Ascending aorta (tissue), 2 donors: ENCODE results near the gene LIPA. TPM values are rescaled to one million over a fixed set of nuclear protein-coding genes. Genes with fewer than 3 reads are reported as not detected.
"Not testable (repeated sequence)": the region's sequence is repeated elsewhere in the genome, so short reads cannot be mapped to it uniquely, and the experiment has no call there.

Experiments
- DNase-seq, 2 donors: peaks; one replicate each; pipeline ENCODE4 v3.0.0-alpha.2; 2019; ENCODE audit warnings: low spot score in 2 of 2
- H3K27ac ChIP-seq, 2 donors: fragments of 200-600 bp; sonication (generic); one replicate each; pipeline ENCODE4 v1.5.1; 2016 to 2017; ENCODE audit warnings: mild to moderate bottlenecking in 1 of 2
- H3K27me3 ChIP-seq: fragments of 200-600 bp; sonication (generic); one replicate; pipeline ENCODE4 v1.5.1; 2017
- H3K36me3 ChIP-seq, 2 donors: fragments of 200-600 bp; sonication (generic); one replicate each; pipeline ENCODE4 v1.5.1; 2016
- H3K4me1 ChIP-seq, 2 donors: fragments of 200-600 bp; sonication (generic); one replicate each; pipeline ENCODE4 v1.5.1; 2016 to 2017; ENCODE audit warnings: mild to moderate bottlenecking in 1 of 2
- H3K4me3 ChIP-seq, 2 donors: fragments of 200-600 bp; sonication (generic); one replicate each; pipeline ENCODE4 v1.5.1; 2016 to 2017; ENCODE audit warnings: mild to moderate bottlenecking in 1 of 2
- H3K9me3 ChIP-seq, 2 donors: fragments of 200-600 bp; sonication (generic); one replicate each; pipeline ENCODE4 v1.5.1; 2016
- CTCF ChIP-seq, 3 experiments: fragments of 200-600 bp in 2 of 3; fragments of 450-650 bp in 1 of 3; sonication (generic) in 2 of 3; IDR thresholded peaks; one replicate each; pipeline ENCODE4 v1.5.1; 2016 to 2019; ENCODE audit warnings: antibody characterized with exemption in 3 of 3, mild to moderate bottlenecking in 1 of 3, moderate library complexity in 1 of 3
- intact Hi-C: fragments of 100-400 bp; cut with DNase I; formaldehyde crosslinking; loops from one replicate; pipeline ENCODE4 v1.15.1; 2023
- total RNA-seq: library from RNA; depleted of rRNA; stranded (reverse); fragments of >200 nt; gene quantifications from one replicate; pipeline ENCODE4 v1.1.0, GENCODE V29; 2016

The LIPA gene
- total RNA-seq, 1 donor from 2014 or later, result 57.9 TPM

- Histone ChIP-seq H3K27ac (no peak overlapping the region), H3K27me3 (no peaks in the 10 kb centered on the region), H3K36me3 (no peaks in the 10 kb centered on the region), H3K9me3 (no peaks in the 10 kb centered on the region), H3K4me3 (peak overlapping the region in 1 of 2 donors; percentile 87), H3K4me1 (peaks cover 0 to 4% of the 10 kb centered on the region in 2 donors)
- intact Hi-C loops, result loop anchor here (10.0 kb wide), 1 partner anchor 393 kb away; the partner anchor contains the start of gene PANK1
- no peak for TF ChIP-seq CTCF (IDR thresholded peaks at IDR 0.05)
- DNase-seq, result no peak
Measured at GRCh38 chr10:89252225-89252585, 630 bp upstream of the LIPA start.

GRCh38 chr10:89250865-89251408, 638 bp downstream of the LIPA start:
- H3K4me1 ChIP-seq, result peaks cover 0 to 4% of the 10 kb centered on the region in 2 donors
- peak overlapping the region; percentile 85 to 87 for H3K4me3 ChIP-seq
- no peaks in the 10 kb centered on the region for H3K27me3 ChIP-seq
- TF ChIP-seq CTCF (IDR thresholded peaks at IDR 0.05), result no peak
- no peaks in the 10 kb centered on the region for H3K36me3 ChIP-seq
- intact Hi-C loops, result loop anchor here (10.0 kb wide), 1 partner anchor 394 kb away; the partner anchor contains the start of gene PANK1
- no peak for DNase-seq
- H3K27ac ChIP-seq, result peak overlapping the region; percentile 72 to 84
- no peaks in the 10 kb centered on the region for H3K9me3 ChIP-seq

DNA sequence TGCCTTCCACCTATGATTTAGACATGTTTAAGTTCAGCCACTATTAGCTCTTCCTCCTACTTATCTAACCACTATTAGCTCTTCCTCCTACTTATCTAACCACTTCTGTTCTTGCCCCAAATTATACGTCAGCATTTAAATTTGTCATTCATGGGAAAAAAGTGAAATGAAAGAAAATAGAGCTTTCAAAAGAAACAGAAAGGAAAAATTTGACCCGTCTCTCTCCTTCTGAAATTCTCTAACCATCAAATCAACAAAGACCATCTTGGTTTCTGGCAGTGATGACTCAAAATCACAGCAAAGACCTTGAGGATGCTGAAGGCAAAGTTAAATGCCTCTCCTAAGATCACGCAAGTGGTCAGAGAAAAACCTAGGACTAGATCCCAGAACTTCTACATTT, 2.6 kb downstream of the LIPA start:
- H3K27me3 ChIP-seq, result no peaks in the 10 kb centered on the region
- H3K4me1 ChIP-seq, result peaks cover 0 to 4% of the 10 kb centered on the region in 2 donors
- intact Hi-C loops, result no loop called here
- H3K36me3 ChIP-seq, result no peaks in the 10 kb centered on the region
- TF ChIP-seq CTCF (IDR thresholded peaks at IDR 0.05), result no peak
- no peaks in the 10 kb centered on the region for H3K9me3 ChIP-seq
- no peak overlapping the region for H3K27ac ChIP-seq
- no peak for DNase-seq
- H3K4me3 ChIP-seq, result no peak overlapping the region

- H3K27me3 ChIP-seq, H3K9me3 ChIP-seq, H3K4me3 ChIP-seq, H3K27ac ChIP-seq, H3K36me3 ChIP-seq, DNase-seq, intact Hi-C loops, H3K4me1 ChIP-seq: not testable (repeated sequence)
Measured at GRCh38 chr10:89247623-89248022, 4.0 kb downstream of the LIPA start.

DNA sequence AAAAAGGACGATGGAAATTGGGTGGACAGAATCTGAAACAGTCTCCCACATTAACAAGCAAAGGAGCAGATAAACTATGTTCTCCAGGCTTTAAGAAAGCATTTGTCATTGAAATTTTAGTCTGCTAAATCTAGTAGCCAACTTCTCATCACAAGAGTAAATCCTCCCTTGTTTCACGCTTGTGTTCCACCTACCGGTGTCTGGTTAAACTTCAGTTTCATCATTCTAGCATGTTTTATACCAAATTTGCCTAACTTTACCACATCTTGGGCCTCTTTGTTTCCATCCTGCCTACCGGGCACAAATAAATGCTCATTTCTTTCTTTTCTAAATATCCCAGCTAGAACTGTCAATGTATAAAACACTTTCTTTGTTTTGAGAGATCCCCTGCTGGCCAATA, 5.8 kb downstream of the LIPA start:
- no peaks in the 10 kb centered on the region for H3K27me3 ChIP-seq
- peaks cover 0 to 3% of the 10 kb centered on the region in 2 donors for H3K36me3 ChIP-seq
- intact Hi-C loops, result no loop called here
- TF ChIP-seq CTCF (IDR thresholded peaks at IDR 0.05), result no peak
- H3K27ac ChIP-seq, result no peak overlapping the region
- H3K4me1 ChIP-seq, result peaks cover 0 to 2% of the 10 kb centered on the region in 2 donors
- H3K9me3 ChIP-seq, result no peaks in the 10 kb centered on the region
- H3K4me3 ChIP-seq, result no peak overlapping the region
- no peak for DNase-seq

DNA sequence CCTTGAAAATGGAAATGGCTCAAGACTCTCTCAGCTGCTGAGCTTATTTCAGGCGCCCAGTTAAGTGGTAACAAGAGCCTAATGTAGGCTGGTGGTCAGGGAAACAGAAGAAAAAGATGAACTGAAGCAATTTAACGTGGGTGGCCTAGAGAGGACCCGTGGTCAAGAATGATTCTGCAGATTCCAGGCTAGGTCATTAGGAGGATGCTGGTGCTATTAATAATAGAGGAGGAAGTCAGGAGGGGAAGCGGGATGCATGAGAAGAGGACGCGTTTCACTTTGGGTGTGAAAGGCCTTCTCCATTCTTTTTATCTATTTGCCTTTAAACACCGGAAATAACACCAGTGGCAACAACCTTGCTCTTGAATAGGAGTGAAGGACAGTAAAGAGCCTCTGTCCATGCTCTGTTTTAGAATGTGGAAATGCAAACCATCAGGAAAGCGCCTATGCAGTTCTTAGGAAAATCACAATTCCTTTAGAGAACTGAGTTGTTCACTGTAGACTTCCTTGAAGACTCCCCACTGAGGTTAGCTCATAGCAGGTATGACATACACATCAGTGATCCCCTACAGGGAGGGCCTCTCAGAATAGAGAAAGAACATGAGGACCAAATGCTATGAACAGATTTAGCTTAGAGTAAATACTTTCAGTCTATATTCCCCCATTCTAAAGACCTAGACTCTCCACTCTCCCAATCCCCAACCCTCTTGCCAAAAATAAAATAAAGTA, 8.6 kb downstream of the LIPA start:
- H3K4me1 ChIP-seq, result no peaks in the 10 kb centered on the region
- no peak for DNase-seq
- H3K27me3 ChIP-seq, result no peaks in the 10 kb centered on the region
- H3K9me3 ChIP-seq, result no peaks in the 10 kb centered on the region
- H3K36me3 ChIP-seq, result peaks cover 12 to 13% of the 10 kb centered on the region in 2 donors
- TF ChIP-seq CTCF (IDR thresholded peaks at IDR 0.05), result no peak
- intact Hi-C loops, result no loop called here
- no peak overlapping the region for H3K4me3 ChIP-seq
- H3K27ac ChIP-seq, result no peak overlapping the region
